HG03039 (cell line): ENCODE data around the gene MUTYH.
A peak's percentile ranks its signal among the peaks of the same experiment; 100 is the strongest.
"Not testable (repeated sequence)": the region's sequence is repeated elsewhere in the genome, so short reads cannot be mapped to it uniquely, and the experiment has no call there.

ENCODE experiments used
- ATAC-seq: cut with Tn5 transposase; IDR thresholded peaks from one replicate; pipeline ENCODE4 v1.9.1; 2021; ENCODE audit warnings: mild to moderate bottlenecking, moderate library complexity; ENCODE audit not compliant: unreplicated experiment

Gene MUTYH

DNA sequence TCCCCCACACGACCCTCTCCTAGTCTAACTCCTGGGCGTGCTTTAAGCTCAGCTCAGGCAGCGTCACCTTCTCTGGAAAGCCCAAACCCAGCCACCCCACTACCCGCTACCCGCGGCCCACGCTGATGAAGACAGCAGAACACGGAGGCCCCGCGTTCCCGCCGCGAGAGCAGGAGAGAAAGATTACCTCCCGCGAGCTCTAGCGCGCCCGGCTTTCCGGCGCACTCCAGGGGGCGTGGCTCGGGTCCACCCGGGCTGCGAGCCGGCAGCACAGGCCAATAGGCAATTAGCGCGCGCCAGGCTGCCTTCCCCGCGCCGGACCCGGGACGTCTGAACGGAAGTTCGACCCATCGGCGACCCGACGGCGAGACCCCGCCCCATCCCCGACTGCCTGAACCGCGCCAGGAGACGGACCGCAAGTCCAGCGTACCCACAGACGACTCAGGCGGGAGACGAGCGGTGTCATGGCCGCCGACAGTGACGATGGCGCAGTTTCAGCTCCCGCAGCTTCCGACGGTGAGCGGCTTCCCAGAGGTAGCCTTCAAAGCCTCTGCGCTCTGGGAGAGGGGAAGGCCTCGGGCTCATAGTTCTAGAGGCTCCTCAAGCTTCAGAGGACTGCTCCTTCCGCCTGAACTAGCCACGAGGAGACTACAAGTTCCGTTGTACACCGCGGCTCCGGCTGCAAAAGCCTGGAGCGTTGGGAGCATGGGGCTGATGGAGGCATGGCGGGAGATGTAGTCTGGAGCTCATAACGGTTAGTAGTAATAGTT lies at the start of gene MUTYH, which contains the start of gene TOE1:
TSS of gene MUTYH (minus strand) at position 652 of the 770 bp plus-strand sequence. CDS start 5,935 bp downstream, outside the sequence.
TSS of gene TOE1 (plus strand) at position 382 of the 770 bp plus-strand sequence. CDS start at position 465, 83 bp downstream.
- peak; percentile 85 for ATAC-seq

DNA sequence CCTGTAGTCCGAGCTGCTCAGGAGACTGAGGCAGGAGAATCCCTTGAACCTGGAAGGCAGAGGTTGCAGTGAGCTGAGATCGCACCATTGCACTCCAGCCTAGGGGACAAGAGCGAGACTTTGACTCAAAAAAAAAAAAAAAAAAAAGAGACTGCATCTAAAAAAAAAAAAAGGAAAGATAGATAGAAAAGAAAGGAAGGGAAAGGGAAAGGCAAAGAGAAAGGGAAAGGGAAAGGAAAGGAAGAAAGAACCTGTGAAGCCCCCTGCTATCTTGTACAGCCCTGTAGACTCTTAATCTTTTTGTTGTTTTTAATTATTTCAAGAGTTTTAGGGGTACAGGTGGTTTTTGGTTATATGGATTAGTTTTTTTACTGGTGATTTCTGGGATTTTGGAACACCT lies 46.0 kb upstream of the MUTYH start:
- ATAC-seq, result no peak

DNA sequence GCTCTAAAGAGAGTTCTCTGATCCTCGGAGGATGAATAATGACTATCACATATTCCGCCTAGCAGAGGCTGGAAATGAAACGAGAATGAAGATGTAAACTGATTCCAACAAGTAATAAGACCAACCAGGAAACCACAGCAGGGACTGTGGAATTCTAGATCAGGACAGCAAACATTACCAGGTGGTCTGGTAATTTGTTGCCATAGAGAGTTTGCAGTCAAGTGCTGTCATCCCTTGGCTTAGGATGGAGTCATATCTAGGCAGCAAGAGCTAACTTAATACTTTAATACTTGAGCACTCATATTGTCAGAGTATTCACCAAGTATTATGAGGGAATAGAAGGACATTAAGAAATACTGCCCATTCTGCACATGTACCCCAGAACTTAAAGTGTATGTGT lies 45.1 kb upstream of the MUTYH start:
- no peak for ATAC-seq

DNA sequence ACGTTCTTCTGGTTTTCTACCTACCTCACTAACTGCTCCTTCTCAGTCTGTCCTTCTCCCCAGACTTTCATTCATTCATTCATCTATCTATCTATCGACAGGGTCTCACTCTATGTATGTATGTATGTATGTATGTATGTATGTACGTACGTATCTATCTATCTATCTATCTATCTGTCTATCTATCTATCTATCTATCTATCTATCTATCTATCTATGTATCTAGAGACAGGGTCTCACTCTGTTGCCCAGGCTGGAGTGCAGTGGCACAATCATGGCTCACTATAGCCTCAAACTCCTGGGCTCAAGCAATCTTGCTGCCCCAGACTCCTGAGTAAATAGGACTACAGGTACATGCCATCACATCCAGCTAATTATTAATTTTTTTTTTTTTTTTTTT lies 44.0 kb upstream of the MUTYH start:
- not testable (repeated sequence) for ATAC-seq

DNA sequence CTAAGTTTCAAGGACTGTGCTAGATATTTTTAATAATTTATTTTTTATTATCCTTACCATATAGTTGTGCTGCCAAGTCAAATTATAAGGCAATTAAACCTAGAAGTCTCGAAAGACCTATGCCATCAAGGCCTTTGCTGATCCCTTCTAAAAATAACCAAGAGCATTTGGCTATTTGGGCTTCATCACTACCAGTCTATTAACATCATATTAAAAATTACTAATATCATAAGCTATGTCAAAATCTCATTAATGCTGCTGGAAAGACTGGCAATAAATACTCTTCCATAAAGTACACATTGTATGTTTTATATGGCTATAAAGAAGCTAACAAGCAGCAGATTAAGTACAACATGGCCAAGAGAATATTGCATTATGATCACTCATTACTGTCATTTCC lies 43.0 kb upstream of the MUTYH start:
- ATAC-seq, result no peak

DNA sequence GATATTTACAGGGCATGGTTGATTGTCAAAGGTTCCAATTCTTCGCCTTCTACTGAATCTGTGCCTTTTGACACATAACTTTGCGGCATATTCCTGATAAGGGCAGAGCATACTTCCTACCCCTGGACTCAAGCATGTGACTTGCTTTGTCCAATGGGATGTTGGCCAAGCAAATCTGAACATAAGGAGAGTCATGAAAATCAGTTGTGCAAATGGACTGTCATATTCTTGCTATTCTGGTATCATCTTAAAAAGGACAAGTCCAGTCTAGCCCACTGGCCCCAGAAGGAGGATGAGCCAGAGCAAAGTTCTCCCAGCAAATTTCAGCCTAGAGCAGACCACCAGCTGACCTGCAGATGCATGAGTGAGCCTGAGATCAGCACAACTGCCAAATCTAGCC lies 41.0 kb upstream of the MUTYH start:
- no peak for ATAC-seq

DNA sequence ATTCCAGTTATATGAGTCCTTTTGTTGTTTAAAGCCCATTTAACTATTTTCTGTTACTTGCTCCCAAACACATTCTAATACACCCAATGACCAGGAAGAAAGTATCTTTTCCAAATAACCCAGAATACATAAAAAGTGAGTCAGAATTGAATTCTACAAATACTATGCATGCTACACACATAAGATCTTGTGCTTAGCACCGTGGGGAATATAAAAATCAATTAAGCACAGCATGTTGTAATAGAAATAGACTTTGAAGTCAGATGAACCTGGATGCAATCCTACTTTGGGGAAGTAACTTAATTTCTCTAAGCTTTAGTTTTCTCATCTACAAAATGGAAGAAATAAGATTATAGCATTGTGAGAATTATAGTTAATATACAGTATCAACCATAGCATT lies 40.5 kb upstream of the MUTYH start:
- ATAC-seq, result no peak

DNA sequence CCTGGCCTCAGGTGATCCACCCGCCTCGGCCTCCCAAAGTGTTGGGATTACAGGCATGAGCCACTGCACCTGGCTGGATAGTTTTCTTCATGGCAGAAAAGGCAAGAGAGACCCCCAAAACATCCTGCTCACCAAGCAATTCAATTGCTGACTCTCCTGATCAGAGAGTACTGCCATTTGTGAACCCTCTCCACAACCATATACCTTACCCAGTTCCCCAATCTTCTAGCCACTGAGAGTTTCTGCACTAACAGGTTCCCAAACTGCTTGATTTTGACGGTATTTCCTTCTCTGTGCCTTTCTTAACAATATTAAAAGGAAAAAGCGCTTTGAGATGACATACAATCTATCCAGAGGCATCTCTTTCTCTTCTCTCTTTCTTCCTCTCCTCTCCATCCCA lies 39.9 kb upstream of the MUTYH start:
- no peak for ATAC-seq

DNA sequence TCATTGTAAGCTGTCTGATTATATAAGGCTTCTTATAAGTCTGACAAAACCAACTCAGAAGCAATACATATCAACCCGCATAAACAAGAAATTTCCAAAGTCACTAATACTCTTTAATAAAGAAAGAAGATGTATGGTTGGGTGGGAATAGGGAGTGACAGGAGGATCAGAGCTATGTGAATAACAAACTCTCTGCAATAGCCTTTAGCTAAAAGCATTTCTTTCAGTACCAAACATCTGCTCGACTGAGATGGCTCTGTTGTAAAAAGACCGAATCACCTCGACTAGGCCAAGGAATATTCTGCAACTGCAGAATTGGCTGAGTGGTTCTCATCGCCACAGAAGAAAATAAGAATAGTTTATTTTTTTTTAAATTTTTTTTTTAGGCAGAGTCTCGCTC lies 39.3 kb upstream of the MUTYH start:
- ATAC-seq, result no peak

DNA sequence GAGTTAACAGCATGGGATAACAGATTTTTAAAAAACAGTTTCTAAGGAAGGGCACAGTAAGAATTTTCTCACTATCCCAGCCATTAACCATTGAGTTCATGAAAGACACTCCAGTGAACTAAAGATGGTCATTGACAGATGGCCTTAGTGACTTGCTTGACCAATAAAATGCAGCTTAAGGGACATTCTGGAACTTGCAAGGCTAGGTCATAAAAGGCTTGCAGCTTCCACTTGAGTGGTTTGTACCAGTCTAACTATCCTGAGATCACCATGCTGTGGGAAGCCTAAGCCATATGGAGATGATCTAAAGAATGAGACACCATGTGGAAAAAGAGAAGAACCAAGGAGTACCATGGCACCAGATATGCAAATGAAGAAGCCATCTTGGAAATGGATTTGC lies 37.9 kb upstream of the MUTYH start:
- ATAC-seq, result no peak

DNA sequence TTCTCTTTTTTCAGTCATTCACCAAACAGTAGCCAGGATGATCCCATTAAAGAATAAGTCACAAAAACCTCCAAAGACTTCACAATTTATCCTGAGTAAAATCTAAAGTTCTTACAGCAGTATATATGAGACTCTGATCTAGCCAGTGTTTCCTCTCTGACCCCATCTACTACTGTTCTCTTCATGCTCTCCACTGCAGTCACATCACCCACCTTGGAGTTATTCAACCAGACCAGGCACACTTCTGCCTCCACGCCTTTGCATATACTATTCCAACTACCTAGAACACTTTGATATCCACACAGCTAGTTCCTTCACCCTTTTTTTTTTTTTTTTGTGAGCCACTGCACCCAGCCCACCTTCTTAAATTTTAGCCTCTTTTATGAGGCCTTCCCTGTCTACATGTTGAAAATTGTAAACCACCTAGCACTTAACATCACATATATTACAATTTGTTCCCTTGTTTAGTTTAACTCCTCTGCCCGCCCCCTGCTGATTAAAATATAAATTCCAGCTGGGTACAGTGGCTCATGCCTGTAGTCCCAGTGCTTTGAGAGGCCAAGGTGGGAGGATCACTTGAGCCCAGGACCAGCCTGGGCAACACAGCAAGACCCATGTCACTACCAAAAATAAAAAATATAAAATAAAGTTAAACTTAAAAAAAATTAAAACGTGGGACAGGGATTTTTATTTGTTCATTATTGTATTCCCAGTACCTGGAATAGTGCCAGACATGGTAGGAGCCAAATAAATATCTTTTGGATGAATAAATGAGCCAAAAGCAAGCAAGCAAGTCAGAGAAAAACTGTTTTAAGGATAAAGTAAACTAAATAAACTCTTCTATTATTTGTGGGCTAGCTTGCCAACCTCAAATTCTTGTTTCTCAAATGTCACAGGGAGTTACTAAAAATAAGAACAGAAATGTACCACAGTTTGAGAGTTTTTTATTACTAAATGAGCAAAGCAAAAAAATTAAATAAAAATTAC lies 35.2 kb upstream of the MUTYH start:
- ATAC-seq, result no peak

DNA sequence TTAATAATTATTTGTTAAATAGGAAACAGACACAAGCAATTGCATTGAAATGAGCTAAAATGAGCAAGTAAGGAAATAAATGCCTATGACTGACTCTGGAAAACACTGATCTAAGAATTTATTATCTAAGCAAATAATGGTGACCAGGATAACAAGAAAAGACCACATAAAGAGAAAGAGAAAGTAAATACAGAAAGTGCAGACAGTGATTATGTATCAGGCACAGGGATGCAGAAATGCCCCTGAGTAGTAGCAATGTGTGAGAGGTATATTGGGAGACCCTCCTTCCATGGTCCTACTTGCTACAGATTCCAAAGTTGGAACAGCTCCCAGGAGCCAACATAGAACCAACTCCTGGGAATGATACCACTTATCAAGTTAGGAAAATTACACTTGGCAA lies 33.3 kb upstream of the MUTYH start:
- ATAC-seq, result no peak

DNA sequence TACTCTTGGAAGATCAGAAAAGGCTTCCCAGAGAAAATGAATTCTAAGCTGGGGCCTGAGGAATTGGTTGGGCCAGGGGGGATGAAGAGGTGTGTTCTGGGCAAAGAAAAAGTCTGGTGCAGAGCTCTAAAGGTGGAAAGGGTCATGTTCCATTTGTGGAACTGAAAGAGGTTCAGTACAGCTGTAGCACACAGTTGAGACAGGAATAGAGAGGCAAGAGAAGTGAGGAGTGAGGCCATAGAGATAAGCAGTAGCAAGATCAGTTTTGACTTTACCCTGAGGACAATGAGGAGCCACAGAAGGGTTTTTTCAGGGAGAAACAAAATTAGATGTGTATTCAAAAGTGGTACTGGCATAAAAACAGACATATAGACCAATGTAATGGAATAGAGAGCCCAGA lies 30.3 kb upstream of the MUTYH start:
- peak; percentile 54 for ATAC-seq

DNA sequence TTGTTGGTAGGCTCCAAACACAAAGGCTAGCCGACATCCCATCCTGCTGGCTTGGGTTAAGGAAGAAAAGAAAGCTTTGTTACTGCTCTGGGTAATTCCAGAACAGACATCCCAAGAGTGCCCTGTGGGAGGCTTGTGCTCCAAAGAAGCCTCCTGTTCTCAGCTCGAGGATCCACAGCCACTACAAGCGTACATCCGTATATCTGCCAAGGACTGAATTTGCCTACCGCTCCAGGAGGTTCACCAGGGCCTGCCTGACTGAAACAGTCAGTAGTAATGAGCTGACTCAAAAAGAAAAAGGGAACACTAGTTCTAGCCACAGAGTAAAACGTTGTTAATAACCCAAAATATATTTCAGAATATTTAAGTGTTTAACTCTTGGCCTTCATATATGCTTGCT lies 24.8 kb upstream of the MUTYH start:
- no peak for ATAC-seq

DNA sequence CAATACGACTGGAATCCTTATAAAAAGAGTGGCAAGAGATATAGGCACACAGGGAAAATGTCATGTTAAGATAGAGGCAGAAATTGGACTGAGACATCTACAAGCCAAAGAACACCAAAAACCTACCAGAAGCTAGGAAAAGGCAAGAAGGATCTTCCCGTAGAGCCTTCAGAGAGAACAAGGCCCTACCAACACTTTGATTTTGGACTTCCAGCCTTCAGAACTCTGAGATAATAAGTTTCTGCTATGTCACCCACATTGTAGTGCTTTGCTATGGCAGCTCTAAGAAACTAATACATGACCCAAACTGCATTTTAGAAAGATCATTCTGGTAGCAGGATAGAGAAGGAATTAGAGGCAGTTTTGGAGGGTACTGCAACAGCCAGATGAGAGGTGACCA lies 24.1 kb upstream of the MUTYH start:
- ATAC-seq, result no peak

DNA sequence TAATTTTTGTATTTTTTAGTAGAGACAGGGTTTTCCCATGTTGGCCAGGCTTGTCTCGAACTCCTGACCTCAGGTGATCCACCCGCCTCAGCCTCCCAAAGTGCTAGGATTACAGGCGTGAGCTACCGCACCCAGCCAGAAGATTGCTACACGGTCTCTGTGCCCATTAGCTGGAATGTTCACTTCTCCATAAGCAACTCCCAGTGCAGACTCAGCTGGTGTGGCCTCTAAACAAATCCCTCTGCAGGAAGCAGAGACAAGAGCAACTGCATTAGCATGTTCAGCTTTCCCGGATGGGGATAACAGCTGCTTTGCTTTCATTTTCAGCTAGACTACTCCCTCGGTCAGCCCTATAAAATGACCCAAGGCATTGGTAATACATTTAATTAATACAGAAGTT lies 20.7 kb upstream of the MUTYH start:
- ATAC-seq, result not testable (repeated sequence)

DNA sequence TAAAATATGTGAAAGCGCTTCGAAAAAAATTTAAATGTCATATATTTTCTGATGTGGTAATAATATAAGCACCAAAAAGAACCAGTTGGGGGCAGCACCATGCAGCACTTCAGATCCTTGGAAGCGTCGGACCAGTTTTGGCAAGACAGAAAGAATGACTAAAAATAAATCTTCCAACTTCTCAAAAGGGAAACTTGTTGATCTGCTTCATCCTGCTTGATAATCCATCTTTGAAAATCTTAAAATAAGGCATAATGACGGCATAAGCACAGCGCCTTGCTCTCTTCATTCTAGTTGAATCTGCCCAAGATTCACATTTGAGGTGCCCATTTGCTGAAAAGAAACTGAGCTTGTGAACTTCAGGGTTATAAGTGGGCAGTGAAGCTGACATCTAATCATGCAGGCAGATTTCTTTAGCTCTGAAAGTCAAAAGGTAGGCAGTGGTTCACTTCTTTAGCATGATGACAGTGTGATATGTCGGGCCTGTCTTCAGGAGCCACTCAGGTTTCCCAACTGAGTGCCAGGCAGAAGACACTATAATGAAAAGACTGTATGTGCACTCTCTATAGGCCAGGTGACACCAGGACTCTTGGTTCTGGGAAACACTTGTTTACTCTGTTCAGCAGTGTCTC lies 19.8 kb upstream of the MUTYH start:
- no peak for ATAC-seq

DNA sequence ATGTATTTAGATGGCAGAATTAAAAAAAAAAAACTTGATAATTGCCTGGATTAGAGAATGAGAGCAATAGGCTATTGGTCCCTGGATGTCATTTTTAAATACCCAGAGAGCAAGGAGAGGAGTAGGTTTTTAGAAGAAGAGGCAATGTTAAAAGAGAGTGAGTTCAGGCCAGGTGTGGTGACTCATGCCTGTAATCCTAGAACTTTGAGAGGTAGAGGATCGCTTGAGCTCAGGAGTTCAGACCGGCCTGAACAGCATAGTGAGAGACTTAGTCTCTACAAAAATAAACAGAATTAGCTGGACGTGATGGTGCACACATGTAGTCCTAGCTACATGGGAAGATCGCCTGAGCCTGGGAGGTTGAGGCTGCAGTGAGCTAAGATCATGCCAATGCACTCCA lies 15.9 kb upstream of the MUTYH start:
- ATAC-seq, result no peak

DNA sequence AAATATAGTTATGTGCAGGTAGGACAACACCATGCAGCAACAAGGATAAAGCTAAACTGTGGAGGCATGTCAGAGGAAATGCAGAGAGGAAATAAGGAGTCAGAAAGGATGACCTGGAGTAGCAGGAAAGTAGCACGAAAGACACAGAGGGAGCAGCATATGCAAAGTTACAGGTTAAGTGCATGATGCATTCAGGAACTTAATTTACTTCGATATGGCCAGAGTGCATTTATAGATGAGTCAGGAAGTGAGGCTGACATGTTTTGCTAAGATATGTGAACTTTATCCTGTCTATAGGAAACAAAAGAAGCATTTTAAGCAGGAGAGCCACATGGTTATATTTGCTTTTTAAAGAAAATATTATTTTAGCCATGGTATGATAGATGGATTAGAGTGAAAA lies 15.4 kb upstream of the MUTYH start:
- ATAC-seq, result no peak

DNA sequence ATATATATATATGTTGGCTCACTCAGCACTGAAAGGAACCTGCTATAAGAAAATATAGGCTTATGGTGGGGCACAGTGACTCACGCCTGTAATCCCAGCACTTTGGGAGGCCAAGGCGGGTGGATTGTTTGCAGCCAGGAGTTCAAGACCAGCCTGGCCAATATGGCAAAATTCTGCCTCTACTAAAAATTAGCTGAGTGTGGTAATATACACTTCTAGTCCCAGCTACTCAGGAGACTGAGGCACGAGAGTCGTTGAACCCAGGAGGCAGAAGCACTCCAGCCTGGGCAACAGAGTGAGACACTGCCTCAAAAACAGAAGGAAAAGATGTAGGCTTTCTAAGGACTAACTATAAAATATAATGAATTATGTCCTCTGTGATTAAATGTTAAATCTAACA lies 14.6 kb upstream of the MUTYH start:
- no peak for ATAC-seq

DNA sequence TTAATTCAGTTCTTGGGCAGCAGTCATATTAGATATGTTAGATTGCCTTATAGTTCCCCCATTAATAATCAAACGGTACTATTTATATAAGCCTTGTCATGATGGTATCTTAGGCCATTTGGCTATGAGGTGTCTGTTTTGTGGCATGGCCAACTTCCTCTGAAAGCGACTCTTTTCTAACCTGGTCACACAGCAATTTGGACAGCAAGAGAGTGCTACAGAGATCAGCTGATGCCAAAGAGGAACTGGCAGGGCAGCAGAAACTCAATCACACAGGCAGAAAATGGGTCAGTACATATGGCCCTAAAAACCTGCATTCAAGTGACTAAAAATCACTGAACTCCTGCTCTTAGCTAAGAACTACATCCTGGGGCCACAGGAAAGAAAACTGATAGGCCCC lies 13.4 kb upstream of the MUTYH start:
- ATAC-seq, result no peak
